Melanocyte of skin (primary cell): ENCODE data around the gene SMIM12. TPM values are rescaled to one million over a fixed set of nuclear protein-coding genes. Genes with fewer than 3 reads are reported as not detected.

Source experiments
- total RNA-seq, 2 donors: library from RNA; depleted of rRNA; stranded (reverse); fragments of >200 nt; gene quantifications; 2 replicates each; pipeline ENCODE4 v1.2.3, GENCODE V29; 2012

SMIM12 gene
- 10 to 100 TPM; 33.0 to 34.3 TPM for total RNA-seq

GRCh38 chr1:34859446-34860200 lies at the start of gene SMIM12:
TSS of gene SMIM12 (minus strand) at chr1:34859749. CDS start at chr1:34855977, 3,772 bp downstream.

Other genes with a start within 250 kb of the SMIM12 start
- not detected for gene GJB5, start 104.7 kb downstream of the SMIM12 start, total RNA-seq
- not detected for gene GJB4, start 100.0 kb downstream of the SMIM12 start, total RNA-seq
- not detected for gene GJB3, start 78.5 kb downstream of the SMIM12 start, total RNA-seq
- not detected for gene GJA4, start 66.8 kb downstream of the SMIM12 start, total RNA-seq
- under 1 TPM; under 0.01 TPM for gene DLGAP3, start 69.9 kb upstream of the SMIM12 start, total RNA-seq
- gene TMEM35B, start 125.6 kb upstream of the SMIM12 start, total RNA-seq, result 10 to 100 TPM; 11.7 to 12.3 TPM
- 10 to 100 TPM; 17.0 to 21.3 TPM for gene ZMYM6, start 172.2 kb upstream of the SMIM12 start, total RNA-seq
- 10 to 100 TPM; 11.0 to 19.3 TPM for gene ZMYM1, start 219.6 kb upstream of the SMIM12 start, total RNA-seq